Stimulated activated naive CD8-positive, alpha-beta T cell treated with anti-CD3 and anti-CD28 coated beads, Interleukin-15, Interleukin-2, amounts not matched to agents 100 U/mL and 50 U/mL, for 24 hours (primary cell): ENCODE data around the gene LSM7.
A peak's percentile ranks its signal among the peaks of the same experiment; 100 is the strongest.

Source experiments
- ATAC-seq: fragments of 150-1000 bp; cut with Tn5 transposase; one replicate; pipeline ENCODE4 v1.10.0; 2021
- DNase-seq: peaks from one replicate; pipeline ENCODE4 v3.0.0; 2021

Gene LSM7

DNA sequence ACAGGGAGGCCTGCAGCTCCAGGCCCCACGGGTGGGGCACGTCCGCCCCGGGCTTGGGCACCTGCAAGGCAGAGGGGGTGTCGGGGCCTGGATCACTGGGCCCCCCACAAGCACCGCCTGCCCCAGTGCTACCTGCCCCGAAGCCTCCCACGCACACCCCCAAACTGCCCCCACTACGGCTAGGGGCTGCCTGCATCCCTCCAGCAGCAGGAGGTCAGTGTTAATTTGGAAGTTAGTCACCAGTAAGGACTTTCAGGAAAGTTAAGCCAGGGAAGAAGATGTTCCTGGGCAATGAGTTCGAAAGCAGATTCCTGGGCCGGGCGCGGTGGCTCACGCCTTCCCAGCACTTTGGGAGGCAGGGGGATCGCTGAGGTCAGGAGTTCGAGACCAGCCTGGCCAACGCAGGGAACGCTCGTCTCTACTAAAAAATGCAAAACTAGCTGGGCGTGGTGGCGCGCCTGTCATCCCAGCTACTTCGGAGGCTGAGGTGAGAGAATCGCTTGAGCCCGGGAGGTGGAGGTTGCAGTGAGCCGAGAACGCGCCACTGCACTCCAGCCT, 51.9 kb downstream of the LSM7 start:
- no peak for DNase-seq
- no peak for ATAC-seq

DNA sequence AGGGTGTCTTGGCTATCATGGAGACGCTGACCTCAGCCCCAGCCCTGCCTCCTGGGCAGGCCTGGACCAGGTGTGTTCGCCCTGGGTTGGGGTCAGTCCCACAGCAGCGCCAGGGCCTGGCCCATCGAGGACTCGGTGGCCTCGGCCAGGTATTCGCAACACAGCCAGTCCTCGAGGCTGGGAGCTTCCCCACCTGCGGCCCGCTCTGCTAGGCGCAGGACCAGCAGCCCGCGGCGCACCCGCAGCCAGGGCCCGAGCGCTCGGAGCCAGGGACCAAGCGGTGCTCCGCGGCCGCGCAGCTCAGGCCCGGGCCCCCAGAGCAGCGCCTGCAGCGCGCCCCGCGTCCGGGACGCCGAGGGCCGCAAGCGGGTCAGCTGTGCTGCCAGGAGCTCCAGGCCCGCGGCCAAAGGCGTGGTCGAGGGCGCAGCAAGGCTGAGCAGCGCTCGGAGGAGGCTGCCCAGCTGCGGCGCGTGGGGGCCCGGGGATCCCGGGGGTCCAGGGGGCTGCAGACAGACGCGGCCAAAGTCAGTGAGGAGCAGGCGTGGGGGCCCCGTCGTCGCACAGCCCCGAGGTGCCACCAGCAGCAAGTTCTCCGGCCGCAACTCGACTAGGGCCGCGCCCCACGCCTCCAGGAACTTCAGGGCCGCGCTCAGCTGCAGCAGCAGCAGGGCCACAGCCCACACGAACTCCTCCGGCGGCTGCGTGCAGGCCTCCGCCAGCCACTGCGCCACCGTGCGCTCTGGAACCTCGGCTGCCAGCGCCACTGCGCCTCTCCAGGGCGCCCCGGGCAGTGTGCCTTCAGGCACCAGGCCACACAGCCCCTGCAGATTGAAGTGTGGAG, 52.6 kb downstream of the LSM7 start:
- DNase-seq (no peak), ATAC-seq (no peak)

DNA sequence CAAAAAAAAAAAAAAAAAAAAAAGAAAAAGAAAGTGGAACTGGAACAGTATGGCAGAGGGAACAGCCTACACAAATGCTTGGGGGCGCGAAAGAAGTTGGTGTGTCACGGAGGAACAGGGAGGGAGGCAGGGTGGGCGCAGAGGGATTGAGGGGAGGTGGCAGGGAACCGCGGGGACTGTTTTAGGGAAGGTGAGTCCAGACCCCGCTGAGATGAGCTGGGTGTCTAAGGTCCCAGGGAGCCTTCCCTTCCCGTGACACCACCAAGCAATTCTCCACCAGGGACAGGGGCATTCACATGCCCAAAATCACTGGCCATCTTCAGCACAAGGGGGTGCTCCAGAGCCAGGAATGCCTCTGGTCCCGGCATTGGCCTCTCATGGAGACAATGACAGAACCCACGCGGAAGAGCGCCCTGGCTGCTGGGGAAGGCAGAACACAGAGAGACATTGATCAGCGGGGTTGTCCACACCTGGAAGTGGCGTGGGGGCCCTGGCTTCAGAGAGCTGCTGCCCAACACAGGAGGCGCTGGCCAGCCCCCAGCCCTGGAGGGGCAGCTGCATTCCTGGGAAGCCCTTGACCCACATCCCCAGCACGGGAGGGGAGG, 53.4 kb downstream of the LSM7 start:
- DNase-seq = peak; percentile 56

DNA sequence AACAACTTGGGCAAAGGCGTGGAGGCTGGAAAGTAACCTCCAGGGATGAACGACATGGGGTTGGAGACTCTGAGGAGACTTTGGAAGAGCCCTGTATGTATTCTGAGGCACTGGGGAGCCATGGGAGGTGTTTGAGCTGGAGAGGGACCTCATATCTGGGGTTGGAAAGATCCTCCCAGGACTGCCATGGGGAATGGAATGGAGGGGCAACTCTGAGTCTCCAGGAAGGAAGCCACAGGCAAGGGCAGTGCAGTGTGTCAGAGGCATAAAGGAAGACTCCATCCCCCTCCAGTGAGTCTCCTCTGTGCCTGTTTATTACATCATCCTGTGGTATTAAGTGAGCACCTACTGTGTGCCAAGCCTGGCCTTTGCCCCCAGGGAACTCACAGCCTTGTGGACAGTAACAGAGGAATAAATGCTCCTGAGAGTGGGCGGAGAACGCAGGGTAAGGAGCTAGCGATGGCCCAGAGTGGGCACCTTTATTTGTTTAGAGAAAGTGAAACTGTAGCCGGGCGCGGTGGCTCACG, 54.1 kb downstream of the LSM7 start:
- no peak for DNase-seq
- no peak for ATAC-seq

More for the DNA sequence above, 53.4 kb downstream of the LSM7 start:
- no peak for ATAC-seq

DNA sequence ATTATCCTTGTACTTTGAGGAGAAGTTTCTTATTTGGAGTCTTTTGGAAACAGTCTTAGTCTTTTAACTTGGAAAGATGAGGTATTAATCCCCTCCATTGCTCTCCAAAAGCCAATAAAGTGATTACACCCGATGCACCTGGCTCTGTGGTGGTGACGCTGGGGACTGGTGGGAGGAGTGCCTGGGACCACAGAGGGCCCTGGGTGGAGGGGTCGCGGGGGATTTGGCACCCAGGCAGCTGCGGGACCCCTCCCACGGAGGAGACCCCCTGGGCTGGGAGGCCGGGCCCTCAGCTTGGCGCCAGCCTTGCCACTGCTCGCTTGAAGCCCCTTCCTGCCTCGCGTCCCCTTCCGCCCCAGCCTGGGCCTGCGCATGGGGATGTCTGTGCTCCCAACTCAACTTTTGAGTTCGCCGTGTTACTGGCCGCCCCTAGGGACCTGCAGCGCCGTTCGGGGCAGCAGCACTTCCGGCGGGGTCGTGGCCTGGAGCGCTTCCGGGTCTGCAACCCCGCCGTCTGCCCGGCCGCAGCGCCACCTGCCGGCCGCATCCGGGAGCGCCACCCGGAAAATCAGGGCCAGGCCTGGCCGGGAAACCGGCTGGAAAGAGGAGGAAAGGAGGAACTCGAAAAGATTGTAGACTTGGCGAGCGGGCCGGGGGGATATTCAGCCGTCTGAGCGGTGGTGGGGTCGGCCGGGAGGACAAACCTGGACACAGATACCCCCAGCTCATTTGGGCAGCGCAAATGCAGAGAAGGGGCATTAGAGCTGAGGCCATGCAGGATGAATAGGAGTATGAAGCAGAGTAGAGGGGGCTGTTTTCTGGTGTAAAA, 54.8 kb downstream of the LSM7 start:
- ATAC-seq (peak; percentile 77), DNase-seq (peak; percentile 91)
